H1 (cell line): ENCODE data around the gene BCAS3. TPM values are rescaled to one million over a fixed set of nuclear protein-coding genes. Genes with fewer than 3 reads are reported as not detected.

Source experiments
- CTCF ChIA-PET: fragments of 300-600 bp; sonication (Branson Sonifier 250); formaldehyde crosslinking; loops from one replicate; lab custom pipeline; 2021; ENCODE audit not compliant: partially characterized antibody; lab: Charles Lee
- POLR2A ChIA-PET: fragments of 300-600 bp; sonication (Branson Sonifier 250); formaldehyde crosslinking; loops from one replicate; lab custom pipeline; 2021; ENCODE audit warnings: inconsistent platforms; ENCODE audit not compliant: partially characterized antibody; lab: Charles Lee
- DNase-seq, 2 experiments: peaks; one replicate each; pipeline versions ENCODE4 v3.0.0 to v3.0.0-alpha.2; 2010 to 2022; ENCODE audit warnings: low spot score in 2 of 2, low read depth in 1 of 2, mixed read lengths in 1 of 2
- FAIRE-seq: peaks from 2 replicates; lab custom pipeline; 2011; peaks lifted over from hg19 to GRCh38; lab: Jason Lieb, UNC
- H2AFZ ChIP-seq: 2 replicates; pipeline ENCODE4 v1.8.1; 2012; ENCODE audit warnings: low read length, inconsistent platforms
- H2AK5ac ChIP-seq: 2 replicates; pipeline ENCODE4 v1.6.1; 2013; ENCODE audit warnings: low read depth, low read length
- H2BK120ac ChIP-seq: replicated peaks from 2 replicates; pipeline ENCODE3; 2013; ENCODE audit warnings: low read depth, low read length, inconsistent platforms
- H2BK12ac ChIP-seq: 2 replicates; pipeline ENCODE4 v1.6.1; 2013; ENCODE audit warnings: low read depth, low read length
- H2BK15ac ChIP-seq: 2 replicates; pipeline ENCODE4 v1.6.1; 2013; ENCODE audit warnings: low read length
- H2BK20ac ChIP-seq: 2 replicates; pipeline ENCODE4 v1.6.1; 2013; ENCODE audit warnings: low read length
- H2BK5ac ChIP-seq: 2 replicates; pipeline ENCODE4 v1.6.1; 2013; ENCODE audit warnings: low read depth, low read length
- H3K14ac ChIP-seq: 2 replicates; pipeline ENCODE4 v1.6.1; 2013; ENCODE audit warnings: inconsistent platforms; ENCODE audit not compliant: insufficient read length
- H3K18ac ChIP-seq: 2 replicates; pipeline ENCODE4 v1.6.1; 2013; ENCODE audit warnings: low read length; ENCODE audit errors: extremely low read depth
- H3K23ac ChIP-seq: 2 replicates; pipeline ENCODE4 v1.6.1; 2013; ENCODE audit warnings: inconsistent platforms; ENCODE audit not compliant: insufficient read length
- H3K23me2 ChIP-seq: 2 replicates; pipeline ENCODE4 v1.6.1; 2013; ENCODE audit warnings: low read depth, low read length
- H3K27ac ChIP-seq: 2 replicates; pipeline ENCODE4 v1.6.1; 2011; ENCODE audit warnings: low read depth, low read length, inconsistent platforms
- H3K27me3 ChIP-seq, 4 experiments: replicated peaks in 1 of 4; 1 replicate in 1 of 4; 2 replicates in 3 of 4; pipeline versions ENCODE4 v1.6.1 to v1.8.1; 2011 to 2013; ENCODE audit warnings: low read length in 3 of 4, mild to moderate bottlenecking in 3 of 4, inconsistent platforms in 2 of 4, mixed read lengths in 2 of 4, moderate library complexity in 1 of 4; ENCODE audit not compliant: control insufficient read depth in 3 of 4, insufficient read depth in 3 of 4; ENCODE audit errors: extremely low read depth in 1 of 4
- H3K36me3 ChIP-seq, 4 experiments: 2 replicates each; pipeline versions ENCODE4 v1.6.1 to v1.8.1; 2011 to 2013; ENCODE audit warnings: mild to moderate bottlenecking in 4 of 4, low read length in 3 of 4, moderate library complexity in 2 of 4, control low read depth in 1 of 4, inconsistent platforms in 1 of 4; ENCODE audit not compliant: insufficient read depth in 4 of 4, control insufficient read depth in 2 of 4
- H3K4ac ChIP-seq: replicated peaks from 2 replicates; pipeline ENCODE3; 2013; ENCODE audit warnings: low read length, low read depth, mixed read lengths, inconsistent platforms; ENCODE audit not compliant: insufficient read length
- H3K4me1 ChIP-seq, 4 experiments: replicated peaks in 1 of 4; 1 replicate in 1 of 4; 2 replicates in 3 of 4; pipeline versions ENCODE4 v1.6.1 to v1.8.1; 2011 to 2013; ENCODE audit warnings: low read length in 3 of 4, inconsistent platforms in 2 of 4, mixed read lengths in 1 of 4; ENCODE audit not compliant: insufficient read depth in 4 of 4, control insufficient read depth in 3 of 4
- H3K4me2 ChIP-seq, 2 experiments: 2 replicates each; pipeline versions ENCODE4 v1.6.1 to v1.8.1; 2011 to 2013; ENCODE audit warnings: low read depth in 2 of 2, low read length in 2 of 2, control low read depth in 1 of 2, inconsistent platforms in 1 of 2, mild to moderate bottlenecking in 1 of 2; ENCODE audit not compliant: insufficient read depth in 1 of 2
- H3K4me3 ChIP-seq, 4 experiments: fragments of 200-600, 300-600 bp in 1 of 4; sonication (generic), shearing (Covaris generic), sonication (Bioruptor Twin) in 1 of 4; 2 replicates each; pipeline versions ENCODE4 v1.5.1 to v1.8.1; 2011 to 2016; ENCODE audit warnings: low read length in 4 of 4, low read depth in 3 of 4, control low read depth in 2 of 4, inconsistent platforms in 2 of 4, mild to moderate bottlenecking in 2 of 4, mixed read lengths in 1 of 4, moderate library complexity in 1 of 4; ENCODE audit not compliant: insufficient read depth in 2 of 4; ENCODE audit errors: extremely low read depth in 1 of 4
- H3K56ac ChIP-seq: replicated peaks from 2 replicates; pipeline ENCODE3; 2013; ENCODE audit warnings: low read depth, mild to moderate bottlenecking, mixed read lengths, low read length, inconsistent platforms; ENCODE audit not compliant: insufficient read length
- H3K79me1 ChIP-seq: 2 replicates; pipeline ENCODE4 v1.6.1; 2013; ENCODE audit warnings: low read depth, low read length, control low read depth
- H3K79me2 ChIP-seq, 2 experiments: 2 replicates each; pipeline versions ENCODE4 v1.6.1 to v1.8.1; 2012 to 2013; ENCODE audit warnings: low read length in 2 of 2, mild to moderate bottlenecking in 2 of 2, inconsistent platforms in 1 of 2; ENCODE audit not compliant: insufficient read depth in 2 of 2, control insufficient read depth in 1 of 2
- H3K9ac ChIP-seq, 4 experiments: replicated peaks in 1 of 4; 1 replicate in 1 of 4; 2 replicates in 3 of 4; pipeline versions ENCODE4 v1.6.1 to v1.8.1; 2011 to 2013; ENCODE audit warnings: low read depth in 3 of 4, low read length in 3 of 4, control low read depth in 2 of 4, mild to moderate bottlenecking in 2 of 4, moderate library complexity in 2 of 4, inconsistent platforms in 1 of 4; ENCODE audit errors: extremely low read depth in 1 of 4
- H3K9me3 ChIP-seq, 2 experiments: 2 replicates each; pipeline versions ENCODE4 v1.6.1 to v1.8.1; 2012 to 2013; ENCODE audit warnings: mild to moderate bottlenecking in 2 of 2, moderate library complexity in 2 of 2, control low read depth in 1 of 2, inconsistent platforms in 1 of 2, low read depth in 1 of 2, low read length in 1 of 2, mixed read lengths in 1 of 2; ENCODE audit not compliant: insufficient read depth in 2 of 2
- H4K20me1 ChIP-seq, 2 experiments: replicated peaks in 1 of 2; 2 replicates each; pipeline versions ENCODE3 to v1.8.1; 2011 to 2013; ENCODE audit warnings: inconsistent platforms in 2 of 2, low read length in 2 of 2, mild to moderate bottlenecking in 1 of 2; ENCODE audit not compliant: insufficient read depth in 2 of 2, control insufficient read depth in 1 of 2
- H4K5ac ChIP-seq: 2 replicates; pipeline ENCODE4 v1.6.1; 2013; ENCODE audit warnings: low read length, low read depth, mixed read lengths, inconsistent platforms; ENCODE audit not compliant: insufficient read length
- H4K8ac ChIP-seq: 2 replicates; pipeline ENCODE4 v1.8.0; 2013; ENCODE audit warnings: mild to moderate bottlenecking, moderate library complexity, low read length, inconsistent platforms; ENCODE audit not compliant: insufficient read depth; ENCODE audit errors: extremely low read depth
- H4K91ac ChIP-seq: replicated peaks from 2 replicates; pipeline ENCODE3; 2013; ENCODE audit warnings: low read length, mixed read lengths, inconsistent platforms; ENCODE audit not compliant: insufficient read length
- BACH1 ChIP-seq: IDR thresholded peaks from 2 replicates; pipeline ENCODE4 v1.6.1; 2012; ENCODE audit warnings: low read length, improper control_type of control experiment
- GTF2F1 ChIP-seq: IDR thresholded peaks from 2 replicates; pipeline ENCODE4 v1.6.1; 2012; ENCODE audit warnings: low read depth, low read length, improper control_type of control experiment, borderline replicate concordance
- HDAC2 ChIP-seq, 2 experiments: fragments of 300-600 bp in 1 of 2; sonication (generic) in 1 of 2; IDR thresholded peaks; 2 replicates each; pipeline ENCODE4 v1.6.1; 2011 to 2012; ENCODE audit warnings: low read depth in 2 of 2, low read length in 2 of 2, mild to moderate bottlenecking in 2 of 2, moderate library complexity in 2 of 2, borderline replicate concordance in 1 of 2, inconsistent platforms in 1 of 2
- SIX5 ChIP-seq: IDR thresholded peaks from 2 replicates; pipeline ENCODE4 v1.6.1; 2011; ENCODE audit warnings: mild to moderate bottlenecking, low read depth, low read length
- SP4 ChIP-seq: IDR thresholded peaks from 2 replicates; pipeline ENCODE4 v1.6.1; 2012; ENCODE audit warnings: low read length, inconsistent platforms
- WGBS, 2 experiments: shearing (Covaris generic) in 1 of 2; methylation state at CpG; one replicate each; pipeline versions ENCODE4 v1.1.6 to v1.1.7; 2013 to 2015; ENCODE audit warnings: low lambda C conversion rate in 2 of 2, mixed read lengths in 2 of 2, inconsistent platforms in 1 of 2, low coverage in 1 of 2, missing lambda C conversion rate in 1 of 2; ENCODE audit not compliant: insufficient replicate concordance in 2 of 2, insufficient coverage in 1 of 2, insufficient read length in 1 of 2; ENCODE audit errors: extremely low coverage in 1 of 2, missing lambda C conversion rate in 1 of 2; 5-methylcytosine and 5-hydroxymethylcytosine counted together
- polyA plus RNA-seq, 7 experiments: library from polyadenylated mRNA; depleted of rRNA in 3 of 7; stranded (reverse) in 5 of 7; unstranded in 2 of 7; fragments of >200 nt in 5 of 7; fragments of 200-250 nt in 2 of 7; gene quantifications; 1 replicate in 5 of 7; 2 replicates in 1 of 7; 4 replicates in 1 of 7; pipeline versions ENCODE4 v1.2.1 to v1.2.3, GENCODE V29; 2011 to 2013; ENCODE audit warnings: missing spikeins in 2 of 7, mixed read lengths in 2 of 7
- total RNA-seq: library from RNA; stranded (reverse); fragmentation: NEBNext Ultra II Directional; extraction: Animal tissue kit (Norgen Biotek cat#: 25700); gene quantifications from 2 replicates; pipeline ENCODE4 v1.2.1, GENCODE V29; 2021
- TF ChIP-seq, protein P1 (sequence below): IDR thresholded peaks from 2 replicates; pipeline ENCODE4 v1.6.1; 2012; ENCODE audit warnings: low read length, inconsistent platforms
- TF ChIP-seq, protein P2 (sequence below): IDR thresholded peaks from 2 replicates; pipeline ENCODE4 v1.6.1; 2012; ENCODE audit warnings: inconsistent platforms
- TF ChIP-seq, protein P3 (sequence below): IDR thresholded peaks from 2 replicates; pipeline ENCODE4 v1.6.1; 2011; ENCODE audit warnings: low read length, improper control_type of control experiment

The BCAS3 gene
- total and polyA plus RNA-seq, 2 of the 8 experiments (the other 6 are each of a cell fraction or from before 2014, with no cell fraction given): 9.9 to 13.3 TPM

DNA sequence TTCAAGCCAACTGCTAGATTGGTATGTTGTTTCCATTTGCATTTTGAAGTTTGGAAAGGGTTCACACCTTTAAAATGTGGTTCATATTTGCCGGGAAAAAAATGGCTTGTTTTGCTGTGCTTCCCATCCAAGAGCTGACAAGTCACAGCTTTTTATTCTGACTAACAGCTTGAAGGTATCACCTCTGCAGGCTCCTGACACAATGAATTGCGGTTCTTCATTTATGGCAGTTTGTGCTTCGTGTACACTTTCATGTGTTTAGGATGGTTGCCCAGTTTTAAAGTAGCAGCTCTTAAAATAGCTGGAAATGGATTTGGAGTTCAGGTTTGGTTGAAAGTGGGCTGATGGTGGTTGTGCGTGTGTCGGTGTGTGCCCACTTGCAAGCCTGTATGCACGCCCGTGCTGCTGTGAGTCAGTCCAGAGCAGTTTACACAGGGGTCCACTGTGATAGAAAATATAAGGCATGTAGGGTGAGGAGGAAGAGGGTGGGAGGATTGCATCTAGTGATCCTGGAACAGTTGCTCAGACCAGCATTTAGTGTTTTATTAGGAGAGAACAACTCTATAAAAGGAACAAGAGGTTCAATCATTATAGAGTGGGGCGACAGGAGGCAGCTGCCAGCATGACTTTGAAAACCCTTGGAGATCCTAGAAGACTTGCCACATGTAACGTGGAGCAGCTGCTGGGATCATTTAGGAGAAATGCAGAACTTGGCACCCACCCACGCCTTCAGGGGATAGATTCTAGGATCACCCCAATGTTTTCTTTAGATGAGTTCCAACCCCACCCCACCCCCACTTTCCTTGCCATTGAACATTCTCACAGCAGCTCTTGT, 614.0 kb downstream of the BCAS3 start:
- Histone ChIP-seq H2BK120ac (no peak overlapping the region), H2BK5ac (no peak overlapping the region), H3K9ac (no peak overlapping the region), H3K4me1 (peaks cover 0 to under 1% (median under 1%) of the 10 kb centered on the region in 4 experiments; a peak in 3 of 7 replicates), H2AFZ (no peak overlapping the region), H3K4ac (no peak overlapping the region), H3K79me2 (no peaks in the 10 kb centered on the region), H3K79me1 (no peaks in the 10 kb centered on the region), H3K23ac (no peak overlapping the region), H3K14ac (no peak overlapping the region), H3K23me2 (no peaks in the 10 kb centered on the region; the same call in 1 of the 2 replicates), H4K8ac (no peak overlapping the region), H3K56ac (no peak overlapping the region), H2BK12ac (no peak overlapping the region), H4K20me1 (no peaks in the 10 kb centered on the region), H3K36me3 (no peaks in the 10 kb centered on the region), H3K4me3 (no peak overlapping the region), H3K27me3 (no peaks in the 10 kb centered on the region), H2AK5ac (no peak overlapping the region), H4K91ac (no peak overlapping the region), H3K27ac (no peak overlapping the region), H2BK20ac (no peak overlapping the region), H3K9me3 (no peaks in the 10 kb centered on the region), H3K4me2 (no peak overlapping the region), H4K5ac (no peak overlapping the region), H3K18ac (no peak overlapping the region), H2BK15ac (no peak overlapping the region)
- DNase-seq (no peak), FAIRE-seq (no peak)
- 88% methylated on average over 10 of the region's 10 CpGs; no CpG with 5 or more reads in 1 of the 2 experiments for WGBS, 2 experiments
- CTCF ChIA-PET: interaction anchor here (0.6 to 2.0 kb wide), 5 partner anchors 11 to 783 kb away, joined by 3 to 8 read pairs (median 3); no protein-coding TSS in a partner anchor
- POLR2A ChIA-PET: no interaction called here
- TF ChIP-seq GTF2F1 (no peak), SIX5 (no peak), HDAC2 (IDR thresholded peaks at IDR 0.05; ENCODE audit: borderline replicate concordance in 1 of 2, low read depth in 2 of 2, low read length in 2 of 2) (no peak), SP4 (no peak), BACH1 (no peak)
- TF ChIP-seq, protein P1, sequence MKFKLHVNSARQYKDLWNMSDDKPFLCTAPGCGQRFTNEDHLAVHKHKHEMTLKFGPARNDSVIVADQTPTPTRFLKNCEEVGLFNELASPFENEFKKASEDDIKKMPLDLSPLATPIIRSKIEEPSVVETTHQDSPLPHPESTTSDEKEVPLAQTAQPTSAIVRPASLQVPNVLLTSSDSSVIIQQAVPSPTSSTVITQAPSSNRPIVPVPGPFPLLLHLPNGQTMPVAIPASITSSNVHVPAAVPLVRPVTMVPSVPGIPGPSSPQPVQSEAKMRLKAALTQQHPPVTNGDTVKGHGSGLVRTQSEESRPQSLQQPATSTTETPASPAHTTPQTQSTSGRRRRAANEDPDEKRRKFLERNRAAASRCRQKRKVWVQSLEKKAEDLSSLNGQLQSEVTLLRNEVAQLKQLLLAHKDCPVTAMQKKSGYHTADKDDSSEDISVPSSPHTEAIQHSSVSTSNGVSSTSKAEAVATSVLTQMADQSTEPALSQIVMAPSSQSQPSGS: no peak
- TF ChIP-seq, protein P2, sequence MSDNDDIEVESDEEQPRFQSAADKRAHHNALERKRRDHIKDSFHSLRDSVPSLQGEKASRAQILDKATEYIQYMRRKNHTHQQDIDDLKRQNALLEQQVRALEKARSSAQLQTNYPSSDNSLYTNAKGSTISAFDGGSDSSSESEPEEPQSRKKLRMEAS: no peak
- TF ChIP-seq, protein P3, sequence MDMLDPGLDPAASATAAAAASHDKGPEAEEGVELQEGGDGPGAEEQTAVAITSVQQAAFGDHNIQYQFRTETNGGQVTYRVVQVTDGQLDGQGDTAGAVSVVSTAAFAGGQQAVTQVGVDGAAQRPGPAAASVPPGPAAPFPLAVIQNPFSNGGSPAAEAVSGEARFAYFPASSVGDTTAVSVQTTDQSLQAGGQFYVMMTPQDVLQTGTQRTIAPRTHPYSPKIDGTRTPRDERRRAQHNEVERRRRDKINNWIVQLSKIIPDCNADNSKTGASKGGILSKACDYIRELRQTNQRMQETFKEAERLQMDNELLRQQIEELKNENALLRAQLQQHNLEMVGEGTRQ: no peak
